Measurements from ENCODE around the gene CTNNA2. TPM values are rescaled to one million over a fixed set of nuclear protein-coding genes. Genes with fewer than 3 reads are reported as not detected.

CTNNA2 gene
- total RNA-seq, 2 donors from 2014 or later = not detected

GRCh38 chr2:79830501-79830900, 317.6 kb downstream of the CTNNA2 start:
- Histone ChIP-seq H3K27me3 (no peaks in the 10 kb centered on the region), H3K36me3 (no peaks in the 10 kb centered on the region), H3K9me3 (no peaks in the 10 kb centered on the region), H3K4me1 (no peaks in the 10 kb centered on the region), H3K4me3 (no peak overlapping the region), H3K27ac (no peak overlapping the region)
- TF ChIP-seq, protein P1, sequence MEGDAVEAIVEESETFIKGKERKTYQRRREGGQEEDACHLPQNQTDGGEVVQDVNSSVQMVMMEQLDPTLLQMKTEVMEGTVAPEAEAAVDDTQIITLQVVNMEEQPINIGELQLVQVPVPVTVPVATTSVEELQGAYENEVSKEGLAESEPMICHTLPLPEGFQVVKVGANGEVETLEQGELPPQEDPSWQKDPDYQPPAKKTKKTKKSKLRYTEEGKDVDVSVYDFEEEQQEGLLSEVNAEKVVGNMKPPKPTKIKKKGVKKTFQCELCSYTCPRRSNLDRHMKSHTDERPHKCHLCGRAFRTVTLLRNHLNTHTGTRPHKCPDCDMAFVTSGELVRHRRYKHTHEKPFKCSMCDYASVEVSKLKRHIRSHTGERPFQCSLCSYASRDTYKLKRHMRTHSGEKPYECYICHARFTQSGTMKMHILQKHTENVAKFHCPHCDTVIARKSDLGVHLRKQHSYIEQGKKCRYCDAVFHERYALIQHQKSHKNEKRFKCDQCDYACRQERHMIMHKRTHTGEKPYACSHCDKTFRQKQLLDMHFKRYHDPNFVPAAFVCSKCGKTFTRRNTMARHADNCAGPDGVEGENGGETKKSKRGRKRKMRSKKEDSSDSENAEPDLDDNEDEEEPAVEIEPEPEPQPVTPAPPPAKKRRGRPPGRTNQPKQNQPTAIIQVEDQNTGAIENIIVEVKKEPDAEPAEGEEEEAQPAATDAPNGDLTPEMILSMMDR (IDR thresholded peaks at IDR 0.05) = no peak
- DNase-seq (ENCODE audit: low spot score) = no peak

DNA sequence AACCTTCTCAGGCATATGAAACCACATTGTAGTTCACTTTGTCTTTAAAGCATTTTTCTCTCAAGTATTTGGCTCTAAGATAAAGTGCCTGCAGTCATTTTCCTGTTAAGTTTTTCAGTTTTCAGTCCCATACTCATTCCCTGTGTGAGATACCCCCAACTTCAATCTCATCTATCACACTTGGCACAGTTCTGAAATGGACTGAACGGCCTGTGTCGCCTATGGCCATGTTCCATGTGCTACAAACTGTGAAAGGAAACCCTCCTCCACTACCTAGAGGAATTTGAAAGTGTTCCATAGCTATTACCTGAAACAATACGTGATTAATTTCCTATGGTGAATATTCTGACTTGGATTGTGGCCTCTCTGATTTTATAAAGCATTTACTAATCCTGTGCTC, 319.1 kb downstream of the CTNNA2 start:
- TF ChIP-seq, protein P1 (IDR thresholded peaks at IDR 0.05) = no peak
- no peak for DNase-seq (ENCODE audit: low spot score)
- no peaks in the 10 kb centered on the region for H3K36me3 ChIP-seq
- H3K4me3 ChIP-seq = no peak overlapping the region
- no peaks in the 10 kb centered on the region for H3K9me3 ChIP-seq
- no peaks in the 10 kb centered on the region for H3K27me3 ChIP-seq
- no peak overlapping the region for H3K27ac ChIP-seq
- no peaks in the 10 kb centered on the region for H3K4me1 ChIP-seq

DNA sequence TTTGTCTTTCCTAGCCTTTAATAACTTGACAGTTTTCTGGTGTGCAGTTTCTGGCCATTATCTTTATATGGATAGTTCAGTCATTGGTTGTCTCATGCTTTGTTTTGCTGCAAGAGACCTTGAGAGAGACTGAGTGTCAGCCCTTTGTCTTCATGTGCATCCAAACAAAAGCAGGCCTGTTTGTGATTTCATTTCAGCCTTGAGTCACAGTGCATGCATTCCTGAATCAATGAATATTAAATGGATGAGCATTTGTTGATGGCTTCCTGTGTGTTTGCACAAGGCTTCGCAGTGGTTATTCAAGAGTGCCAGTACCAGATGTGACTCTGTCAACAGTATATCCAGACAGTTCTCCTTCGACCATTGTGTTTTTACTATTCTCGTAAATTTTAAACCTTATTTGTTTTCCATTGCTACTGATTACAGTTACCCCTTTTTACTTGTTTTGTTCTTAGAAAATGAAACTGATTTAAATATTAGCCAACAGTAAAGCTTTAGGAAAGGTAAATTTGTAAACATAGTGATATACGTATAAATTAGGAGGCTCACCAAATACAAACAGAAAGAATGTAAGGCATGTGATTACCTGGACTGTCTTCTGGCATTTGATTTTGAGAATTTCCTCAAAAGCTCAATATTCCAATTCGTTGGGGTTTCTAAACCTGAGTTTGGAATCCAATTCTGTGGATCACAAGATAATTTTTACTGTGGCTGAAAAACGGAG, 319.8 kb downstream of the CTNNA2 start:
- H3K36me3 ChIP-seq = no peaks in the 10 kb centered on the region
- H3K9me3 ChIP-seq = no peaks in the 10 kb centered on the region
- TF ChIP-seq, protein P1 (IDR thresholded peaks at IDR 0.05) = no peak
- no peaks in the 10 kb centered on the region for H3K27me3 ChIP-seq
- H3K4me1 ChIP-seq = no peaks in the 10 kb centered on the region
- H3K27ac ChIP-seq = no peak overlapping the region
- no peak overlapping the region for H3K4me3 ChIP-seq
- no peak for DNase-seq (ENCODE audit: low spot score)

DNA sequence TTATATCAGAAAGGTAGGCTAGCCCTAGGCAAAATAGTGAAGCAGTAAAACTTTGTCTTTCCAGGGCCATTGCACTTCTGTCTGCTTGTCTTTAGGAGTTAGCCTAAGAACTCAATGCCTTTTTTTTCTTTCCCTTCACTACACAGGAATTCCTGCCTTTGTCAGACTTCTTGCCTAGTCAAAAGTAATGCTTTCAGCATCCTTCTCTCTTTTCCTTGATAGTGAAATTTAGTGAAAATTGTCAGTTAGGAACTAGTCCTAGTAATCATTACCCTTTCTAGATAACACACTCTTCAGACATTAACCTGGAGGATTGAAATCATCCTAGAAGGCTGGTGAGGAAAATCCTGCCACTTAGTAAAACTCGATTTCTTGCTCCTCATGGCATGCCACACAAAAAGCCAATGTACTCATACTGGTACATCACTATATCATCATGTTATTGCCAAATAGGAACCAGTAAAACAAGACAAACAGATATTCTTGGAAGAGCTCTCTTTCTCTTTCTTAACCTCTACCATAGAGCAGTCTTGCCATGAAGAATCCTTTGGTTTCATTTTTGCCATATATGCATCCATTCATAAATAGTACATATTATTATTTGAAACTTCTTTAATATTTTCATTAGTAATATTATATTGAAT, 320.5 kb downstream of the CTNNA2 start:
- Histone ChIP-seq H3K36me3 (no peaks in the 10 kb centered on the region), H3K4me1 (no peaks in the 10 kb centered on the region), H3K27ac (no peak overlapping the region), H3K4me3 (no peak overlapping the region), H3K27me3 (no peaks in the 10 kb centered on the region), H3K9me3 (no peaks in the 10 kb centered on the region)
- TF ChIP-seq, protein P1 (IDR thresholded peaks at IDR 0.05) = no peak
- no peak for DNase-seq (ENCODE audit: low spot score)

DNA sequence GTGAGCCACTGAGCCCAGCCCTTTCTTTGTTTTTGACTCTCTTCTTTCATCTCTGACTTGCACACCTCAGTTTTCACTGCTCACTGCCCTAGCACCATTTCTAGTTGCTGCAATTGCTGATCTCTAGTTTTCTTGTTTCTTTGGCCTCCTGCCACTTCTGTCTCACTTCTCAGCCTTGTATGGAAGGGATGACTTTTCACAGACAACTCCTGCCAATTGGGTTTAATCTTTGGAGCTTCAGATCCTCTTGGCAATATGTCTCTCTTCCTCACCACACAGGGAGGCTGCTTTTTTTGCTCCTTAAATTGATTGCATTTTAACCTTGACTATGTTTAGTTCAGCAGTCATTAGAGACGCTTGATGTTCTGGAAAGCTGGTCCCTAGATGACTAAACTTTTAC, 323.1 kb downstream of the CTNNA2 start:
- no peaks in the 10 kb centered on the region for H3K27me3 ChIP-seq
- H3K9me3 ChIP-seq = peaks cover 0 to 8% of the 10 kb centered on the region in 2 donors
- no peak overlapping the region for H3K4me3 ChIP-seq
- no peak for DNase-seq (ENCODE audit: low spot score)
- H3K4me1 ChIP-seq = no peaks in the 10 kb centered on the region
- no peaks in the 10 kb centered on the region for H3K36me3 ChIP-seq
- no peak overlapping the region for H3K27ac ChIP-seq
- TF ChIP-seq, protein P1 (IDR thresholded peaks at IDR 0.05) = no peak

Data from right atrium auricular region (tissue), 2 donors.